Calu3 (cell line): Measurements from ENCODE around the gene AQP6. TPM values are rescaled to one million over a fixed set of nuclear protein-coding genes. Genes with fewer than 3 reads are reported as not detected.

Source experiments
- BruUV-seq: library from RNA; stranded (reverse); fragments of 400-500 nt; replicated peaks from 2 replicates; lab custom pipeline; 2021; lab: Mats Ljungman, UMichigan
- CTCF ChIA-PET: fragments of 300-600 bp; sonication (Branson Sonifier 250); formaldehyde crosslinking; loops from one replicate; lab custom pipeline; 2022; ENCODE audit warnings: antibody characterized with exemption; lab: Charles Lee
- DNase-seq: peaks from one replicate; pipeline ENCODE4 v3.0.0; 2022
- H3K27ac Mint-ChIP-seq: one replicate; pipeline ENCODE4 v1.8.0; 2022; ENCODE audit warnings: mixed read lengths; ENCODE audit not compliant: unreplicated experiment
- H3K27me3 Mint-ChIP-seq: one replicate; pipeline ENCODE4 v1.8.0; 2022; ENCODE audit warnings: mixed read lengths; ENCODE audit not compliant: unreplicated experiment
- H3K36me3 Mint-ChIP-seq: one replicate; pipeline ENCODE4 v1.8.0; 2022; ENCODE audit warnings: mild to moderate bottlenecking, moderate library complexity, mixed read lengths; ENCODE audit not compliant: insufficient read depth, unreplicated experiment
- H3K4me1 Mint-ChIP-seq: one replicate; pipeline ENCODE4 v1.8.0; 2022; ENCODE audit warnings: mild to moderate bottlenecking, low read depth, mixed read lengths; ENCODE audit not compliant: unreplicated experiment
- H3K4me3 Mint-ChIP-seq: one replicate; pipeline ENCODE4 v1.8.0; 2022; ENCODE audit warnings: mild to moderate bottlenecking, low read depth, moderate library complexity, mixed read lengths; ENCODE audit not compliant: unreplicated experiment
- H3K9me3 Mint-ChIP-seq: one replicate; pipeline ENCODE4 v1.8.0; 2022; ENCODE audit warnings: low read depth, mixed read lengths; ENCODE audit not compliant: unreplicated experiment
- intact Hi-C: fragments of 100-400 bp; cut with micrococcal nuclease; formaldehyde crosslinking; loops from one replicate; pipeline ENCODE4 v1.10.0; 2022; ENCODE audit not compliant: unreplicated experiment
- total RNA-seq: library from RNA; stranded (reverse); gene quantifications from 2 replicates; pipeline ENCODE4 v1.2.3, GENCODE V29; 2022
- TF ChIP-seq, protein P1 (sequence below): fragments of 200-600 bp; IDR thresholded peaks from one replicate; pipeline ENCODE4 v1.8.0; 2022; ENCODE audit warnings: antibody characterized with exemption; ENCODE audit not compliant: unreplicated experiment

Gene AQP6
- total RNA-seq, 1 experiment from 2014 or later = 0.94 TPM

DNA sequence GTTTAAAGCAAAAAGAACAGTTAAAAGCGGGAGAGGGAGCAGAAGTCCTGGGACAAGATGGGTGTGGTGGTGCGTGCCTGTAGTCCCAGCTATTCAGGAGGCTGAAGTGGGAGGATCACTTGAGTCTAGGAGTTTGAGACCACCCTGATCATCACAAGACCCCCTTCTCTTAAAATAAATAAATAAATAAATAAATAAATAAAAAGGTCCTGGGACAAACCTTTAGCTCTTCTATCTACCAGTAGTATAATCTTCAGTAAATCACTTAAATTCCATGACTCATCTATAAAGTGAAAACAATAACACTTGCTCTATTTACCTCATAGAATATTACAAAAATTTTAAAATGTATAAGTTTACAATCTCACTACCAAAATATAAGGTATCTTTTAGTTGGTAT lies 46.8 kb downstream of the AQP6 start:
- TF ChIP-seq, protein P1, sequence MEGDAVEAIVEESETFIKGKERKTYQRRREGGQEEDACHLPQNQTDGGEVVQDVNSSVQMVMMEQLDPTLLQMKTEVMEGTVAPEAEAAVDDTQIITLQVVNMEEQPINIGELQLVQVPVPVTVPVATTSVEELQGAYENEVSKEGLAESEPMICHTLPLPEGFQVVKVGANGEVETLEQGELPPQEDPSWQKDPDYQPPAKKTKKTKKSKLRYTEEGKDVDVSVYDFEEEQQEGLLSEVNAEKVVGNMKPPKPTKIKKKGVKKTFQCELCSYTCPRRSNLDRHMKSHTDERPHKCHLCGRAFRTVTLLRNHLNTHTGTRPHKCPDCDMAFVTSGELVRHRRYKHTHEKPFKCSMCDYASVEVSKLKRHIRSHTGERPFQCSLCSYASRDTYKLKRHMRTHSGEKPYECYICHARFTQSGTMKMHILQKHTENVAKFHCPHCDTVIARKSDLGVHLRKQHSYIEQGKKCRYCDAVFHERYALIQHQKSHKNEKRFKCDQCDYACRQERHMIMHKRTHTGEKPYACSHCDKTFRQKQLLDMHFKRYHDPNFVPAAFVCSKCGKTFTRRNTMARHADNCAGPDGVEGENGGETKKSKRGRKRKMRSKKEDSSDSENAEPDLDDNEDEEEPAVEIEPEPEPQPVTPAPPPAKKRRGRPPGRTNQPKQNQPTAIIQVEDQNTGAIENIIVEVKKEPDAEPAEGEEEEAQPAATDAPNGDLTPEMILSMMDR = no peak
- H3K36me3 Mint-ChIP-seq = peaks cover 17% of the 10 kb centered on the region
- peaks cover 21% of the 10 kb centered on the region for H3K4me1 Mint-ChIP-seq
- no peak for DNase-seq
- CTCF ChIA-PET = interaction anchor here (0.6 kb wide), 1 partner anchor 16 kb away, joined by 3 read pairs; no protein-coding TSS in a partner anchor
- peak overlapping the region; percentile 67 for H3K27ac Mint-ChIP-seq
- H3K27me3 Mint-ChIP-seq = no peaks in the 10 kb centered on the region
- no TSS peak for BruUV-seq
- no peak overlapping the region for H3K4me3 Mint-ChIP-seq
- no peaks in the 10 kb centered on the region for H3K9me3 Mint-ChIP-seq
- intact Hi-C loops = no loop called here

DNA sequence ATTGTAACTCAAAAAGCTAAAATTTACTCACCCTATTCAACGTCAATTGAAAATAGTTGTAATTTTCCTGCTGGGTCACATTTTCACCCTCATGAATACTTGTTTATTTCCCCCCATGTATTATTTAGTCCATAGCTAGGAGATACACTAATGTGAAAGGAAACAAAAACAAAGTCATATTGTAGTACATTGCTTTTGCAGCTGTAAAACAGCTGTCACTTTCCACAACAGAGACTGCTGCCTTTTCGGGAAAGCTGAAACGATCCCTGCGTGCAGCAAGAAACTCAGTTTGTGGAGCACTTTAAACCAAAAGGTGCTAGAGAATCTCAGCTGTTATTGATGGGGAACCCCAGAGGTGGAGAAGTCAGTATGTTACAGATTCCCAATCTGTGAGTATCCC lies 48.3 kb downstream of the AQP6 start:
- peaks cover 21% of the 10 kb centered on the region for H3K4me1 Mint-ChIP-seq
- no peak overlapping the region for H3K27ac Mint-ChIP-seq
- TF ChIP-seq, protein P1 = no peak
- DNase-seq = no peak
- BruUV-seq = no TSS peak
- no peaks in the 10 kb centered on the region for H3K9me3 Mint-ChIP-seq
- CTCF ChIA-PET = no interaction called here
- H3K27me3 Mint-ChIP-seq = no peaks in the 10 kb centered on the region
- no peak overlapping the region for H3K4me3 Mint-ChIP-seq
- H3K36me3 Mint-ChIP-seq = peaks cover 25% of the 10 kb centered on the region
- intact Hi-C loops = no loop called here

DNA sequence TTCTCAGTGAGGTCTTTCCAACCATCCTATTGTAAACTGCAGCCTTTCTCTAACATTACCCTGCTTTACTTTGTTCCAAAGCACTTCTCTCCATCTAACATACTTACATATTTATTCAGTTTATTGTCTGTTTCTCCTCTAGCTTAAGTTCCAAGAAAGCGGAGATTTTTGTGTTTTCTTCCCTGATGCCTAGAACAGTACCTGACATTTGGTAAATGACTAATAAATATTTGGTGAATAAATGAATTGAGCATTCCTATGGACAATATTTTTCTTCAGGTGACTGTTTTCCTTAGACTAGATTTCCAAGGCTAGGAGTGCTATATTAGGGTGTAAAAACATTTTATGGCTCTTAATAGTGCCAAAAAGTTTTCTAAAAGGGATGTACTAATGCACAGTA lies 50.2 kb downstream of the AQP6 start:
- H3K27me3 Mint-ChIP-seq = no peaks in the 10 kb centered on the region

DNA sequence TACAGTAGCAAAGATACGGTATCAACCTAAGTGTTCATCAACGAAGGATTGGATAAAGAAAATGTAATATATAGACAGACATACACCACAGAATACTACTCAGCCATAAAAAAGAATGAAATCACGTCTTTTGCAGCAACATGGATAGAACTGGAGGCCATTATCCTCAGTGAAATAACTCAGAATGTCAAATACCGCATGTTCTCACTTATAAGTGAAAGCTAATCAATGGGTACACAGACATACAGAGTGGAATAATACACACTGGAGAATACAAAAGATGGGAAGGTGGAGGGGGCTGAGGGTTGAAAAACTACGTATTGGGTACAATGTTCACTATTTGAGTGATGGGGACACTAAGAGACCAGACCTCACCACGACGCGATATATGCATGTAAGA lies 51.5 kb downstream of the AQP6 start:
- H3K27me3 Mint-ChIP-seq = no peaks in the 10 kb centered on the region
- peak overlapping the region; percentile 93 for H3K4me3 Mint-ChIP-seq
- peaks cover 18% of the 10 kb centered on the region for H3K36me3 Mint-ChIP-seq
- DNase-seq = no peak
- no peaks in the 10 kb centered on the region for H3K9me3 Mint-ChIP-seq
- TF ChIP-seq, protein P1 = no peak
- intact Hi-C loops = no loop called here
- CTCF ChIA-PET = no interaction called here
- no peak overlapping the region for H3K27ac Mint-ChIP-seq
- peaks cover 12% of the 10 kb centered on the region for H3K4me1 Mint-ChIP-seq
- BruUV-seq = TSS peak; percentile 29

More for the DNA sequence above, 50.2 kb downstream of the AQP6 start:
- Mint-ChIP-seq H3K9me3 (no peaks in the 10 kb centered on the region), H3K4me3 (no peak overlapping the region), H3K27ac (no peak overlapping the region), H3K4me1 (peaks cover 21% of the 10 kb centered on the region), H3K36me3 (peaks cover 25% of the 10 kb centered on the region)
- intact Hi-C loops = no loop called here
- TF ChIP-seq, protein P1 = no peak
- BruUV-seq = no TSS peak
- CTCF ChIA-PET = no interaction called here
- DNase-seq = no peak
